Karpas-422 (cell line): ENCODE results near the gene XYLT1. TPM values are rescaled to one million over a fixed set of nuclear protein-coding genes. Genes with fewer than 3 reads are reported as not detected.
A peak's percentile ranks its signal among the peaks of the same experiment; 100 is the strongest.

Source experiments
- DNase-seq: peaks from one replicate; pipeline ENCODE4 v3.0.0-alpha.2; 2015
- H2AFZ ChIP-seq: fragments of 200-600 bp; sonication (generic); 2 replicates; pipeline ENCODE4 v1.6.1; 2014; ENCODE audit warnings: antibody characterized with exemption, low read length, mixed read lengths
- H3K27ac ChIP-seq: fragments of 200-600 bp; sonication (generic); 2 replicates; pipeline ENCODE4 v1.5.1; 2014; ENCODE audit warnings: mild to moderate bottlenecking, low read length, moderate library complexity
- H3K27me3 ChIP-seq: fragments of 200-600 bp; sonication (generic); 2 replicates; pipeline ENCODE4 v1.6.1; 2014; ENCODE audit warnings: low read length, mixed read lengths
- H3K36me3 ChIP-seq: fragments of 200-600 bp; sonication (generic); 2 replicates; pipeline ENCODE4 v1.6.1; 2014; ENCODE audit warnings: low read length, mixed read lengths; ENCODE audit not compliant: insufficient read depth
- H3K4me1 ChIP-seq: fragments of 200-600 bp; sonication (generic); 2 replicates; pipeline ENCODE4 v1.6.1; 2014; ENCODE audit warnings: mild to moderate bottlenecking, low read length, mixed read lengths
- H3K4me2 ChIP-seq: fragments of 200-600 bp; sonication (generic); 2 replicates; pipeline ENCODE4 v1.6.1; 2014; ENCODE audit warnings: low read length, low read depth, mild to moderate bottlenecking; ENCODE audit not compliant: poor library complexity, severe bottlenecking
- H3K4me3 ChIP-seq: fragments of 200-600 bp; sonication (generic); 2 replicates; pipeline ENCODE4 v1.5.1; 2014; ENCODE audit warnings: mild to moderate bottlenecking, antibody characterized with exemption, low read length, mixed read lengths
- H3K79me2 ChIP-seq: fragments of 200-600 bp; sonication (generic); 2 replicates; pipeline ENCODE4 v1.6.1; 2014; ENCODE audit warnings: mild to moderate bottlenecking, low read length, mixed read lengths
- H3K9ac ChIP-seq: fragments of 200-600 bp; sonication (generic); 2 replicates; pipeline ENCODE4 v1.6.0; 2014; ENCODE audit warnings: low read length
- H3K9me2 ChIP-seq: fragments of 200-600 bp; sonication (generic), shearing (Covaris generic); replicated peaks from 2 replicates; pipeline ENCODE4 v1.6.0; 2014; ENCODE audit warnings: mild to moderate bottlenecking, low read length, moderate library complexity; ENCODE audit not compliant: insufficient read depth
- H3K9me3 ChIP-seq: fragments of 300-700, 200-600 bp; sonication (generic); 2 replicates; pipeline ENCODE4 v1.6.1; 2014; ENCODE audit warnings: low read length, mixed read lengths
- H4K20me1 ChIP-seq: fragments of 200-600 bp; sonication (generic); 2 replicates; pipeline ENCODE4 v1.6.1; 2014; ENCODE audit warnings: mild to moderate bottlenecking, antibody characterized with exemption, low read length, low read depth; ENCODE audit not compliant: insufficient read depth
- total RNA-seq: library from RNA; depleted of rRNA; stranded (reverse); fragments of >200 nt; shearing (Covaris generic); gene quantifications from 2 replicates; pipeline ENCODE4 v1.2.3, GENCODE V29; 2014; ENCODE audit warnings: low replicate concordance; rRNA removed

XYLT1 gene
- 11.8 and 12.2 TPM in 2 replicates for total RNA-seq

DNA sequence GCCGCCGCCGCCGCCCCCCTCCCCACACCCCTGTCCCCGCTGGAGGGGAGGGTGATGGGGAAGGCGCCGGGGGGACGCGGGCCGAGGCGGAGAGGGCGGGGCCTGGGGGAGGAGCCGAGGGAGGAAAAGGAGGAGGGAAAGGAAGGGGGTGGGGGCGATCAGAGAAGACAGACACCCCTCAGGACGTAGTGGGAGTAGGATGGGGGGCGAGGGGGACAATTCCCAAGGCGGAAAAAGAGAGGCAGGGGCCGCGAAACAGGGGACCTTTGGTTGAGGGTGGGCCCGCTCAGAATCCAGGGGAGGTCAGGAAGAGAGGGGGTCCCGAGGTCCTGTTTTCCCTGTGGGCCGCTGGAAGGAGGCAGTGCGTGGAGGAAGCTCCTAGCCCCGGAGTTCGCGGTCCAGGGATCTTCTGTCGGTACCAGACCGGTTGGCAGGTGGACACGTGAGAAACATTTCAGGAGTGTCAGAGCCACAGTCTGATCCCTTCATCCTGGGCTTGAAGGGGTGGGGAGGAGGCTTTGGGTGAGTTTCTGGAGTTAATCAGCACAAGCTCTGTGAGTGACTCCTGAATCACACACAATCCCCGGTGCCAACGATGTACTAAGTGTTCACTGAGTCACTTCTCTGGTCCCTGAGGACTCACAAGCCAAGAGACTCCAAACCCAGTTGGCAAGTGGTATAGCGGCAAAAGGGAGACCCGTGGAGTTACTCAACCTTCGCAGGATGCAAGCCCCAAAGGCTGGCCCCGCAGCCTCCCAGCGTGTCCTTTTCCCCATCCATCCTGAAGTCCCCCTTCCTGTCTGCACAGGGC is at the start of gene XYLT1:
Gene XYLT1 (minus strand): TSS at position 53 of the 811 bp plus-strand sequence. CDS start 164 bp downstream, outside the sequence.
- H3K4me3 ChIP-seq: peak within 1 kb of the TSS; percentile 93
- no peaks in the 10 kb centered on the region for H3K27me3 ChIP-seq
- H3K9ac ChIP-seq: peak within 1 kb of the TSS; percentile 72
- no peaks in the 10 kb centered on the region for H3K9me2 ChIP-seq
- peak; percentile 72 for DNase-seq
- peaks cover 19% of the 10 kb centered on the region for H3K79me2 ChIP-seq
- H3K9me3 ChIP-seq: no peaks in the 10 kb centered on the region
- H3K4me2 ChIP-seq: peak within 1 kb of the TSS; percentile 73
- H3K27ac ChIP-seq: peak within 1 kb of the TSS; percentile 72
- peaks cover 10% of the 10 kb centered on the region; the same call in 1 of the 2 replicates for H4K20me1 ChIP-seq
- H3K36me3 ChIP-seq: peaks cover 8% of the 10 kb centered on the region
- H2AFZ ChIP-seq: 0 out of 2 replicates have a peak within 1 kb of the TSS, but pooled peaks have one; percentile 48
- H3K4me1 ChIP-seq: peaks cover 54% of the 10 kb centered on the region

- Histone ChIP-seq H3K9ac (no peak overlapping the region), H4K20me1 (no peaks in the 10 kb centered on the region), H3K27ac (no peak overlapping the region), H3K4me3 (no peak overlapping the region), H3K36me3 (no peaks in the 10 kb centered on the region), H3K27me3 (no peaks in the 10 kb centered on the region), H3K4me2 (no peak overlapping the region), H3K4me1 (no peaks in the 10 kb centered on the region), H3K9me3 (no peaks in the 10 kb centered on the region), H3K79me2 (no peaks in the 10 kb centered on the region), H3K9me2 (no peaks in the 10 kb centered on the region), H2AFZ (no peak overlapping the region)
- no peak for DNase-seq
Observed at GRCh38 chr16:17520111-17520510, 49.4 kb upstream of the XYLT1 start.

DNA sequence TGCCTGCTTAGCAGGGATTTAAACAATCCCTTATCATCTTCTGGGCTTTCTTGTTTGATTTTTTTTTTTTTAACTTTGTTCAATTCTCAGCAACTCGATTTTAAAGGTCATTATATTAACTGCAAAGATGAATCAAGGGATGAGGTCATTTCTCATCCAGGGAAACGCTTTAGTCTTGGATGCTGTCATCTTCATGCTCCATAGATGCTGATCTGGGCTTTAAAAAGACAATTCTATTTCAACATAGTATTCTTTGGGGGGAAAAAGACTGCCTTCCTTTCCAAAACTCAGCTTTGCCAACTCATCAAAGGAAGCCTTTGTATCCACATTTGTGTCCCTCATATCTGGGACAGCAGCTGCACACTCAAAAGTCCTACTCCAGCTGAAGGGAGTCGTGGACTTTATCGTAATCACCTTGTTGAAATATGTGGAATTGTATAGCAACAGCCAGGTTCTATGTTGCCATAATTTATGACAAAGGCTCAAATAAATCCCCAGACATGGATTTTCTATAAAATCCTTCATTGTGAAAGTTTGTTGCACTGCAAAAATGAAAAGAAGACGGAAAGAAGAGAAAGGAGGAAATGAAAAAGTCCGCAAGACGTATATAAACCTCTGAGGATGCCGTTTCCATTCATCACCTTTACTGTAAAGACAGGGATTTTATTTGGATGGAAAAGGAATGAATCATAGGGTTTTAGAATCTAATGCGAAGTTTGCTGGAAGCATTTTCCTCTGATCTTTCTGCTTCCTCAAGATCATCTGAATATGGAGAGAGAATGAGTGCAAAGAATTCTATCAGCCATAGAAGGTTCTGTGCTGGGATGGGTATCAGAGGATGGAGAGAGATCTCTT is 48.6 kb upstream of the XYLT1 start:
- H3K9ac ChIP-seq: no peak overlapping the region
- no peaks in the 10 kb centered on the region for H3K79me2 ChIP-seq
- H3K27me3 ChIP-seq: no peaks in the 10 kb centered on the region
- no peaks in the 10 kb centered on the region for H4K20me1 ChIP-seq
- H3K9me2 ChIP-seq: no peaks in the 10 kb centered on the region
- H2AFZ ChIP-seq: no peak overlapping the region
- H3K4me3 ChIP-seq: no peak overlapping the region
- DNase-seq: no peak
- no peaks in the 10 kb centered on the region for H3K36me3 ChIP-seq
- no peak overlapping the region for H3K27ac ChIP-seq
- no peaks in the 10 kb centered on the region for H3K9me3 ChIP-seq
- H3K4me1 ChIP-seq: no peaks in the 10 kb centered on the region
- no peak overlapping the region for H3K4me2 ChIP-seq

DNA sequence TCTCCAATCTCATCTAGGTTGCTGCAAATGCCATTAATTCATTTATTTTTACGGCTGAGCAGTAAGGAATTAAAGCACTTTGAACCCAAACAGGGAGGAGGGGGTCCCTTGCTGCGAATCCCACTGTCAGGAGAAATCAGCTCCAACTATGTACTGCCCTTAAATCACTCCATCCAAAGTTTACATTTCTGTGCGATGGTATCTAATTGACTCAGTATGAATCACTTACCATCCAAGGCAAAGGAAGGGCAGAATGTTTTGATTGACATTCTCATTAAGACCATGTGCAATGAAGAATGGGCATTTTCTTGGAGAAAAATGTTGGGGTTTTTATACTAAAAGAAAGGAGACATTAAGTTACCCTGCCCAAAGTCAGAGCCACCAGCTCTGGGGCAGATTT is 47.7 kb upstream of the XYLT1 start:
- no peak for DNase-seq
- Histone ChIP-seq H3K4me3 (no peak overlapping the region), H3K27me3 (no peaks in the 10 kb centered on the region), H3K4me2 (no peak overlapping the region), H3K79me2 (no peaks in the 10 kb centered on the region), H3K9me3 (no peaks in the 10 kb centered on the region), H3K4me1 (no peaks in the 10 kb centered on the region), H3K36me3 (no peaks in the 10 kb centered on the region), H3K9me2 (no peaks in the 10 kb centered on the region), H3K9ac (no peak overlapping the region), H2AFZ (no peak overlapping the region), H3K27ac (no peak overlapping the region), H4K20me1 (no peaks in the 10 kb centered on the region)

GRCh38 chr16:17515421-17516210 is 44.9 kb upstream of the XYLT1 start:
- no peak overlapping the region for H3K4me3 ChIP-seq
- no peak overlapping the region for H3K9ac ChIP-seq
- DNase-seq: no peak
- no peaks in the 10 kb centered on the region for H3K79me2 ChIP-seq
- no peaks in the 10 kb centered on the region for H3K9me3 ChIP-seq
- no peaks in the 10 kb centered on the region for H3K9me2 ChIP-seq
- no peaks in the 10 kb centered on the region for H3K27me3 ChIP-seq
- no peaks in the 10 kb centered on the region for H3K36me3 ChIP-seq
- no peak overlapping the region for H3K4me2 ChIP-seq
- no peaks in the 10 kb centered on the region for H4K20me1 ChIP-seq
- H2AFZ ChIP-seq: no peak overlapping the region
- no peaks in the 10 kb centered on the region for H3K4me1 ChIP-seq
- no peak overlapping the region for H3K27ac ChIP-seq

DNA sequence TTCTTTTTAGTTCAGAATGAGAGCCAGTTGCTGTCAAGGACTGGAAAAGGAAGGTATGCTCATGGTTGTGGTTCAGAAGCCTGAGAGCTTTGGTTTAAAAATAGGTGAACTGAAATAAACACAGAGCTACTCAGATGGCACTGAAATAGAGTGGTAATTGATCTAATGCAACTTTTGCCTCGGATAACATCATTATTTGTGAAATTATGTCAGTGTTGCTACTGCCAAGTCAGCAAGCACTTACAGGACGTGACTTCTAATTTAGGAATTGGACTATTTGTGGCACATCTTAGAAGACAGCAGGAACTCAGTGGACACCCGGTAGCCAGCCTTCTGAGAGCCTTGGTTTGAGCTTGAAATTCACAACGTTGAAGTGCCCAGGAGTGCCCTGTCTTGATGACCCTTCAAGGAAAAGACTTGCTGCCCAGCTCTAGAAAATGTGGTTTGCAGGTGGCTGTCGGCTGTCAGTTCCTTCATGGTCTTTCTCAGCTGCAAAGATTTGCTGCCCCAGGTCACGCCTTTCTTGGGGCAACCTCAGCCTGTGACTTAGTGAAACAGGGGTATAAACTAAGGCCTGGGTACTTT is 42.0 kb upstream of the XYLT1 start:
- Histone ChIP-seq H3K9me3 (no peaks in the 10 kb centered on the region), H3K4me2 (no peak overlapping the region), H3K27ac (no peak overlapping the region), H3K79me2 (no peaks in the 10 kb centered on the region), H3K4me3 (no peak overlapping the region), H3K9ac (no peak overlapping the region), H3K36me3 (no peaks in the 10 kb centered on the region), H3K9me2 (no peaks in the 10 kb centered on the region), H3K4me1 (no peaks in the 10 kb centered on the region), H3K27me3 (no peaks in the 10 kb centered on the region), H4K20me1 (no peaks in the 10 kb centered on the region), H2AFZ (no peak overlapping the region)
- DNase-seq: no peak

GRCh38 chr16:17511340-17511739 is 40.6 kb upstream of the XYLT1 start:
- H3K9me2 ChIP-seq: no peaks in the 10 kb centered on the region
- DNase-seq: no peak
- H3K4me2 ChIP-seq: no peak overlapping the region
- no peaks in the 10 kb centered on the region for H4K20me1 ChIP-seq
- no peak overlapping the region for H3K27ac ChIP-seq
- no peak overlapping the region for H2AFZ ChIP-seq
- H3K36me3 ChIP-seq: no peaks in the 10 kb centered on the region
- H3K9ac ChIP-seq: no peak overlapping the region
- no peaks in the 10 kb centered on the region for H3K9me3 ChIP-seq
- H3K27me3 ChIP-seq: no peaks in the 10 kb centered on the region
- H3K4me1 ChIP-seq: no peaks in the 10 kb centered on the region
- no peaks in the 10 kb centered on the region for H3K79me2 ChIP-seq
- no peak overlapping the region for H3K4me3 ChIP-seq
